Activated CD8-positive, alpha-beta T cell treated with anti-CD3 and anti-CD28 coated beads for 36 hours (primary cell): ENCODE data around the gene PCLAF. TPM values are rescaled to one million over a fixed set of nuclear protein-coding genes. Genes with fewer than 3 reads are reported as not detected.
"Not testable (repeated sequence)": the region's sequence is repeated elsewhere in the genome, so short reads cannot be mapped to it uniquely, and the experiment has no call there.

ENCODE experiments used
- ATAC-seq: fragments of 200-7000 bp; cut with Tn5 transposase; one replicate; pipeline ENCODE4 v1.10.0; 2021; ENCODE audit warnings: mild to moderate bottlenecking, moderate library complexity
- CTCF ChIA-PET: fragments of 350-600 bp; sonication (Branson Sonifier 250); formaldehyde crosslinking; loops from one replicate; lab custom pipeline; 2021; ENCODE audit warnings: antibody characterized with exemption; lab: Charles Lee
- POLR2A ChIA-PET: fragments of 350-600 bp; sonication (Branson Sonifier 250); formaldehyde crosslinking; loops from one replicate; lab custom pipeline; 2021; ENCODE audit warnings: antibody characterized with exemption; lab: Charles Lee
- DNase-seq: peaks from one replicate; pipeline ENCODE4 v3.0.0-alpha.2; 2020
- H3K27ac Mint-ChIP-seq: one replicate; pipeline ENCODE4 v1.8.0; 2021; ENCODE audit warnings: mild to moderate bottlenecking, mixed read lengths
- H3K27me3 Mint-ChIP-seq: one replicate; pipeline ENCODE4 v1.8.0; 2021; ENCODE audit warnings: mixed read lengths
- H3K36me3 Mint-ChIP-seq: one replicate; pipeline ENCODE4 v1.8.0; 2021; ENCODE audit warnings: low read depth, mixed read lengths
- H3K4me1 Mint-ChIP-seq: one replicate; pipeline ENCODE4 v1.8.0; 2021; ENCODE audit warnings: low read depth, mixed read lengths
- H3K4me3 Mint-ChIP-seq: one replicate; pipeline ENCODE4 v1.8.0; 2021; ENCODE audit warnings: mild to moderate bottlenecking, moderate library complexity, mixed read lengths
- H3K9me3 Mint-ChIP-seq: one replicate; pipeline ENCODE4 v1.8.0; 2021; ENCODE audit warnings: mixed read lengths
- intact Hi-C: fragments of 100-400 bp; cut with micrococcal nuclease; formaldehyde crosslinking; loops from one replicate; pipeline ENCODE4 v1.10.0; 2022
- total RNA-seq, 2 experiments: library from RNA; stranded (reverse); gene quantifications; one replicate each; pipeline ENCODE4 v1.2.3, GENCODE V29; 2021
- TF ChIP-seq, protein P1 (sequence below): fragments of 200-600 bp; IDR thresholded peaks from one replicate; pipeline ENCODE4 v1.8.0; 2022; ENCODE audit warnings: antibody characterized with exemption, mild to moderate bottlenecking

The PCLAF gene
- total RNA-seq, 2 experiments from 2014 or later = 109 to 135 TPM

DNA sequence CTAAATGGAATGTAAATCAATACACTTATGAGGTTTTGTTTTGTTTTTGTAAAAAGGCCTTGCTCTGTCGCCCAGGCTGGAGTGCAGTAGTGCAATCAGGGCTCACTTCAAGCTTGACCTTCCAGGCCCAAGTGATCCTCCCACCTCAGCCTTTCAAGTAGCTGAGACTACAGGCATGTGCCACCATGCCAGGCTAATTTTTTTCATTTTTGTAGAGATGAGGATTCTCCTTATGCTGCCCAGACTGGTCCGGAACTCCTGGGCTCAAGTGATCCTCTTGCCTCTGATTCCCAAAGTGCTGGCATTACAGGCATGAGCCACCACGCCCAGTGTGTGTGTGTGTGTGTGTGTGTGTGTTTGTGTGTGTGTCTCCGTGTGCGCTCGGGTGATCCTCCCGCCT, 5.0 kb upstream of the PCLAF start:
- intact Hi-C loops = no loop called here
- H3K27me3 Mint-ChIP-seq = no peaks in the 10 kb centered on the region
- H3K4me3 Mint-ChIP-seq = peak overlapping the region; percentile 94
- H3K27ac Mint-ChIP-seq = no peak overlapping the region
- POLR2A ChIA-PET = interaction anchor here (1.2 to 1.6 kb wide), 2 partner anchors 10 to 74 kb away, joined by 5 to 6 read pairs; partner anchors contain the start of gene ZNF609
- H3K4me1 Mint-ChIP-seq = peaks cover 21% of the 10 kb centered on the region
- H3K9me3 Mint-ChIP-seq = no peaks in the 10 kb centered on the region
- TF ChIP-seq, protein P1, sequence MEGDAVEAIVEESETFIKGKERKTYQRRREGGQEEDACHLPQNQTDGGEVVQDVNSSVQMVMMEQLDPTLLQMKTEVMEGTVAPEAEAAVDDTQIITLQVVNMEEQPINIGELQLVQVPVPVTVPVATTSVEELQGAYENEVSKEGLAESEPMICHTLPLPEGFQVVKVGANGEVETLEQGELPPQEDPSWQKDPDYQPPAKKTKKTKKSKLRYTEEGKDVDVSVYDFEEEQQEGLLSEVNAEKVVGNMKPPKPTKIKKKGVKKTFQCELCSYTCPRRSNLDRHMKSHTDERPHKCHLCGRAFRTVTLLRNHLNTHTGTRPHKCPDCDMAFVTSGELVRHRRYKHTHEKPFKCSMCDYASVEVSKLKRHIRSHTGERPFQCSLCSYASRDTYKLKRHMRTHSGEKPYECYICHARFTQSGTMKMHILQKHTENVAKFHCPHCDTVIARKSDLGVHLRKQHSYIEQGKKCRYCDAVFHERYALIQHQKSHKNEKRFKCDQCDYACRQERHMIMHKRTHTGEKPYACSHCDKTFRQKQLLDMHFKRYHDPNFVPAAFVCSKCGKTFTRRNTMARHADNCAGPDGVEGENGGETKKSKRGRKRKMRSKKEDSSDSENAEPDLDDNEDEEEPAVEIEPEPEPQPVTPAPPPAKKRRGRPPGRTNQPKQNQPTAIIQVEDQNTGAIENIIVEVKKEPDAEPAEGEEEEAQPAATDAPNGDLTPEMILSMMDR = no peak
- no peak for ATAC-seq
- no peak for DNase-seq
- CTCF ChIA-PET = interaction anchor here (1.2 kb wide), 1 partner anchor 69 kb away, joined by 3 read pairs; no protein-coding TSS in a partner anchor
- peaks cover 4% of the 10 kb centered on the region for H3K36me3 Mint-ChIP-seq

DNA sequence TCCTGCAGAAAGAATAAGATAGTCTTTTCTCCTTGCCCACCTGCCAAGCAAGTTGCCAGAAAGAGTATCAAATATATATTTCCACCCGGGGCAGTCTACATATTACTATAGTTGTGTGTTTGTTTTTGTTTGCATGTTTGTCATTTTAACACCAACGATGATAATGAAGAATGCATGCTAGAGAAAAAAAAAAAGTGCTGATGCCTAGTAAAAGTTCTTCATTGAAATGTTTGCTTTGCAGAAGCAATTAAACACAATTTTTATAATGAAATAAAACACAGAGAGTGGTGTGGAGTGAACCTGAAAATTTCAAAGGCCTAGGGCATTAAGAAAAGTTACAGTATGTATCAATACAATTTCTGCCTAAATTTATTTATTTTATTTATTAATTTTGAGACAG, 2.5 kb upstream of the PCLAF start:
- no peak overlapping the region for H3K27ac Mint-ChIP-seq
- H3K4me1 Mint-ChIP-seq = peaks cover 21% of the 10 kb centered on the region
- no peaks in the 10 kb centered on the region for H3K27me3 Mint-ChIP-seq

DNA sequence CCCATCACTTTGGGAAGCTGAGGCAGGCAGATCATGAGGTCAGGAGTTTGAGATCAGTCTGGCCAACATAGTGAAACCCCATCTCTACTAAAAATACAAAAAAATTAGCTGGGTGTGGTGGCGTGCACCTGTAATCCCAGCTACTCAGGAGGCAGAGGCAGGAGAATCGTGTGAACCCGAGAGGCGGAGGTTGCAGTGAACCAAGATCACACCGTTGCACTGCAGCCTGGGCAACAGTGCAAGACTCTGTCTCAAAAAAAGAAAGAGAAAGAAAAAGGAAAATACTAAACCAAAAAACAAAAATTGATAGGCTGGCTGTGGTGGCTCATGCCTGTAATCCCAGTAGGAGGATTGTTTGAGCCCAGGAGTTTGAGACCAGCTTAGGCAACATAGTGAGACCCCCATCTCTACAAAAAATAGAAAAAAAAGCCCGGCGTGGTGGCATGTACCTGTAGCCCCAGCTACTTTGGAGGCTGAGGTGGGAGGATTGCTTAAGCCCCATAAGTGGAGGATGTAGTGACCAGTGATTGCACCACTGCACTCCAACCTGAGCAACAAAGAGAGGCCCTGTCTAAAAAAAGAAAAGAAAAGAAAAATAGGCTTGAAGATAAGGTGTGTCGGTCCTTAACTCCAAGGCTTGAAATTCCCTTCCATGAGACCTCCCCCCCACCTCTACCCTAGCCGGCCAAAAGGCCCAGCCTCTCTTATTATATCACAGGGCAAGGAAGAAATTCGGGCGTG, 941 bp downstream of the PCLAF start:
- DNase-seq, ATAC-seq, H3K9me3 Mint-ChIP-seq, H3K27me3 Mint-ChIP-seq, intact Hi-C loops: not testable (repeated sequence)
- H3K27ac Mint-ChIP-seq = peak overlapping the region; percentile 91
- ChIA-PET CTCF (interaction anchor here (0.7 to 1.1 kb wide), 2 partner anchors 28 to 915 kb away, joined by 3 read pairs; no protein-coding TSS in a partner anchor), POLR2A (interaction anchor here (0.7 to 2.1 kb wide), 4 partner anchors 11 to 217 kb away, joined by 3 to 6 read pairs (median 3); partner anchors contain the start of gene PPIB)
- peaks cover 12% of the 10 kb centered on the region for H3K4me1 Mint-ChIP-seq
- H3K36me3 Mint-ChIP-seq = peaks cover 23% of the 10 kb centered on the region
- H3K4me3 Mint-ChIP-seq = peak overlapping the region; percentile 90

More for the DNA sequence above, 2.5 kb upstream of the PCLAF start:
- Mint-ChIP-seq H3K36me3 (peaks cover 16% of the 10 kb centered on the region), H3K9me3 (no peaks in the 10 kb centered on the region), H3K4me3 (no peak overlapping the region)
- no peak for DNase-seq
- ATAC-seq = no peak
- intact Hi-C loops = no loop called here
- CTCF ChIA-PET = no interaction called here
- POLR2A ChIA-PET = no interaction called here
- TF ChIP-seq, protein P1 = no peak

DNA sequence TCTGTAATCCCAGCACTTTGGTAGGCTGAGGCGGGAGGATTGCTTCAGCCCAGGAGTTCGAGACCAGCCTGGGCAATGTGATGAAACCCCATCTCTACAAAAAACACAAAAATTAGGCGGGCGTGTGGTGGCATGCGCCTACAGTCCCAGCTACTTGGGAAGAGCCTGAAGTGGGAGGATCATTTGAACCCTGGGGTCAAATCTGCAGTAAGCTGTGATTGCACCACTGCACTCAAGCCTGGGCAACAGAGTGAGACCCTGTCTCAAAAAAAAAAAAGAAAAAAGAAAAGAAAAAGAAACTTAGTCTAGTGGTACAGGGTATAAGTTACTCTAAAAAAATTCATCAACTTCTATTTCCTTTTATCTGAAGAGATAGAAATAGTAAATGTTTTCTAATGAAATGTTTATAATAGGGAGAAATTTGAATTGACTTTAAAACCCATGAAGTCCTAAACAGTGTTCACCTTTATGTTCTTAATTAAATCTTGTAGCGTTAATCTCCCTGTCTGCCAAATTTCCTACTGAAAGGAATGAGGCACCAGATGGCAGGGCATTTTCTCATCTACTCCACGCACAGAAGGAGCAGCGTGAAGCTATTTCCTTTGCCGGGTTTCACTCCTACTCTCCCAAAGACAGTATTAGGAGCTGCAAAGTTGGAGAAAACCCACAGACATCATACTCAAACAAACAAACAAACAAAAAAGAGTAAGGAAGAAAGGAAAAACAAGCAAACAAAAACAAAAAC, 1.9 kb downstream of the PCLAF start:
- H3K36me3 Mint-ChIP-seq = peaks cover 25% of the 10 kb centered on the region
- intact Hi-C loops = no loop called here
- TF ChIP-seq, protein P1 = no peak
- no peaks in the 10 kb centered on the region for H3K27me3 Mint-ChIP-seq
- no peak for DNase-seq
- no peak overlapping the region for H3K27ac Mint-ChIP-seq
- POLR2A ChIA-PET = interaction anchor here (0.7 to 1.2 kb wide), 3 partner anchors 9 to 80 kb away, joined by 3 read pairs; no protein-coding TSS in a partner anchor
- H3K4me1 Mint-ChIP-seq = peaks cover 12% of the 10 kb centered on the region
- peak overlapping the region; percentile 90 for H3K4me3 Mint-ChIP-seq
- no peak for ATAC-seq
- CTCF ChIA-PET = interaction anchor here (0.7 kb wide), 1 partner anchor 916 kb away, joined by 3 read pairs; no protein-coding TSS in a partner anchor
- no peaks in the 10 kb centered on the region for H3K9me3 Mint-ChIP-seq

DNA sequence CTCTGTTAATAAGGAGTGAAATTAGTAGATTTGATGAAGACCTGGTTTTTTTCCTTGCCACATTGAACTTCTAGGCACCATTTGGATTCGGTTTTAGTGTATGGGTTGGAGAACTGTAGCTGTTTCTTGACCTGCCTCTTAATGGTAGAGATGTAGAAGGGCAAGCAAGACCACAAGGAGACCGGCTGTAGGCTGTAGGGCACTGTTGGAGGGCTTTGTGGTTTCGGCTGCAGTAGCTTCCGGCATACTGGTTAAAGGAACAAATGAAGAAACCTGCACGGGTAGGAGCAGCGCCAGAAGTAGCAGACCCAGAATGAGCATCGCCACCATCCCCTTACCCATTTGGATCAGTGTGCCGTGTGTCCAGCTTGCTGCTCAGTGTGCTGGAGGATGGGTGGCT, 7.9 kb downstream of the PCLAF start:
- peaks cover 5% of the 10 kb centered on the region for H3K4me1 Mint-ChIP-seq
- no peaks in the 10 kb centered on the region for H3K27me3 Mint-ChIP-seq
- no peaks in the 10 kb centered on the region for H3K9me3 Mint-ChIP-seq
- H3K4me3 Mint-ChIP-seq = no peak overlapping the region
- H3K36me3 Mint-ChIP-seq = peaks cover 31% of the 10 kb centered on the region
- intact Hi-C loops = no loop called here
- ChIA-PET POLR2A (no interaction called here), CTCF (no interaction called here)
- TF ChIP-seq, protein P1 = no peak
- no peak overlapping the region for H3K27ac Mint-ChIP-seq
- DNase-seq = no peak
- no peak for ATAC-seq

DNA sequence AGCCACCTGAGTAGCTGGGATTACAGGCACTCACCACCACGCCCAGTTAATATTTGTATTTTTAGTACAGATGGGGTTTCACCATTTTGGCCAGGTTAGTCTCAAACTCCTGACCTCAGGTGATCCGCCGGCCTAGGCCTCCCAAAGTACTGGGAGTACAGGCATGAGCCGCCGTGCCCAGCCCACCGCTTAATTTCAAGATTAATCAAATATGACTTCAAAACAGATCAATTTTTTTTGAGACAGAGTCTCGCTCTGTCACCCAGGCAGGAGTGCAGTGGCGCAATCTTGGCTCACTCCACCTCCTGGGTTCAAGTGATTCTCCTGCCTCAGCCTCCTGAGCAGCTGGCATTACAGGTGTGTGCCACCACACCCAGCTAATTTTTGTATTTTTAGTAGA, 9.9 kb downstream of the PCLAF start:
- H3K27ac Mint-ChIP-seq, H3K9me3 Mint-ChIP-seq, intact Hi-C loops, H3K4me1 Mint-ChIP-seq, DNase-seq, H3K27me3 Mint-ChIP-seq, CTCF ChIA-PET, H3K4me3 Mint-ChIP-seq, ATAC-seq: not testable (repeated sequence)
- peaks cover 34% of the 10 kb centered on the region for H3K36me3 Mint-ChIP-seq
- POLR2A ChIA-PET = interaction anchor here (0.7 to 1.1 kb wide), 2 partner anchors 15 to 16 kb away, joined by 3 read pairs; partner anchors contain the start of genes CSNK1G1 and TRIP4
